Activated CD8-positive, alpha-beta T cell treated with anti-CD3 and anti-CD28 coated beads for 36 hours (primary cell): ENCODE data around the gene DCT. TPM values are rescaled to one million over a fixed set of nuclear protein-coding genes. Genes with fewer than 3 reads are reported as not detected.

ENCODE experiments used
- ATAC-seq: fragments of 200-7000 bp; cut with Tn5 transposase; one replicate; pipeline ENCODE4 v1.10.0; 2021; ENCODE audit warnings: mild to moderate bottlenecking, moderate library complexity
- CTCF ChIA-PET: fragments of 350-600 bp; sonication (Branson Sonifier 250); formaldehyde crosslinking; loops from one replicate; lab custom pipeline; 2021; ENCODE audit warnings: antibody characterized with exemption; lab: Charles Lee
- POLR2A ChIA-PET: fragments of 350-600 bp; sonication (Branson Sonifier 250); formaldehyde crosslinking; loops from one replicate; lab custom pipeline; 2021; ENCODE audit warnings: antibody characterized with exemption; lab: Charles Lee
- DNase-seq: peaks from one replicate; pipeline ENCODE4 v3.0.0-alpha.2; 2020
- H3K27ac Mint-ChIP-seq: one replicate; pipeline ENCODE4 v1.8.0; 2021; ENCODE audit warnings: mild to moderate bottlenecking, mixed read lengths
- H3K27me3 Mint-ChIP-seq: one replicate; pipeline ENCODE4 v1.8.0; 2021; ENCODE audit warnings: mixed read lengths
- H3K36me3 Mint-ChIP-seq: one replicate; pipeline ENCODE4 v1.8.0; 2021; ENCODE audit warnings: low read depth, mixed read lengths
- H3K4me1 Mint-ChIP-seq: one replicate; pipeline ENCODE4 v1.8.0; 2021; ENCODE audit warnings: low read depth, mixed read lengths
- H3K4me3 Mint-ChIP-seq: one replicate; pipeline ENCODE4 v1.8.0; 2021; ENCODE audit warnings: mild to moderate bottlenecking, moderate library complexity, mixed read lengths
- H3K9me3 Mint-ChIP-seq: one replicate; pipeline ENCODE4 v1.8.0; 2021; ENCODE audit warnings: mixed read lengths
- CTCF ChIP-seq: fragments of 200-600 bp; IDR thresholded peaks from one replicate; pipeline ENCODE4 v1.8.0; 2022; ENCODE audit warnings: antibody characterized with exemption, mild to moderate bottlenecking
- intact Hi-C: fragments of 100-400 bp; cut with micrococcal nuclease; formaldehyde crosslinking; loops from one replicate; pipeline ENCODE4 v1.10.0; 2022
- total RNA-seq, 2 experiments: library from RNA; stranded (reverse); gene quantifications; one replicate each; pipeline ENCODE4 v1.2.3, GENCODE V29; 2021

The DCT gene
- total RNA-seq, 2 experiments from 2014 or later, result 0.07 TPM; not detected in 1

DNA sequence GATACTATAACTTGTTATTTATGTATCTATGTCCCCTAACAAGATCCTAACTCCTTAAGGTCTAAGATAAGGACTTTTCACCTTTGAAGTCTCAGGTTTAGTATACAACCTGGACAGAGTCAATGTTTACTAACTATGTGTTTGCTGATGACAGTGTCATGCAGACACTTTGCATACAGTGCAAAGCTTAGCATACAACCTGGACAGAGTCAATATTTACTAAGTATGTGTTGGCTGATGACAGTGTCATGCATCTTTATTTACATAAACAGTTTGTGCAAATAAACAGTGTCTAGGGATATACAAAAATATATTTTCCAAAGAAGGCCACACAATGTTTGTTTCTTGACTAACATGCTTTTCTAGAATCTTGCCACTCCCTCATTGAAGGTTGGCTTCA, 34.7 kb downstream of the DCT start:
- intact Hi-C loops, result no loop called here
- H3K9me3 Mint-ChIP-seq, result no peaks in the 10 kb centered on the region
- no peaks in the 10 kb centered on the region for H3K4me1 Mint-ChIP-seq
- H3K4me3 Mint-ChIP-seq, result no peak overlapping the region
- no peaks in the 10 kb centered on the region for H3K27me3 Mint-ChIP-seq
- TF ChIP-seq CTCF, result no peak
- ATAC-seq (no peak), DNase-seq (no peak)
- no peak overlapping the region for H3K27ac Mint-ChIP-seq
- POLR2A ChIA-PET, result no interaction called here
- CTCF ChIA-PET, result no interaction called here
- H3K36me3 Mint-ChIP-seq, result no peaks in the 10 kb centered on the region

DNA sequence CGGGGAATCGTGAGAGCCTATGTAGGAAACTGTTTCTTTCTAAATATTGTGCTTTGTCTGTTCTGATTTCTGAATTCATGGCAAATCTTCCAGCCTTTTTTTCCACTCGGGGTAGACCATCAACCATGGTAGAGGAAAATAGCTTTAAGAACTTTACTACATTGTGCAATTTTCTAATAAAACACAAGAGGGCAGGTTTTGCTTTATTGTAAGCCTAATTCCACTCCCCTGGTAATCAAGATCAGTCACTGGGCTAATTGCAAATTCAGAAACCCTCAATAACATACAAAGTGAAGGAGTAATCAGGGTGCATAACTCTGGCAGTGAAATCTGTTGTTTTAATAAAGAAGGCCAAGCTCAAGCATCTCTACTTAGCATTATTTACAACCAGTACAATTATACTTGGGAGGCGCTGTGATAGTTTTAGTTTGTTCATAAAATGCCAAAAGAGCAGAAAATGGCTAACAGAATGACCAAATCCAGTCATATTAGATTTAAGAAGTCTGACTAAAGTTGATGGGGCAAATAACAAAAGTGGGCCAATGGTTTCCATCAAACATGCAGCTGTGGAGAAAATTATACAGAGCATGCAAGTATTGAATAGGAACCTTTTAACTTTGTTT, 43.8 kb downstream of the DCT start:
- POLR2A ChIA-PET, result no interaction called here

DNA sequence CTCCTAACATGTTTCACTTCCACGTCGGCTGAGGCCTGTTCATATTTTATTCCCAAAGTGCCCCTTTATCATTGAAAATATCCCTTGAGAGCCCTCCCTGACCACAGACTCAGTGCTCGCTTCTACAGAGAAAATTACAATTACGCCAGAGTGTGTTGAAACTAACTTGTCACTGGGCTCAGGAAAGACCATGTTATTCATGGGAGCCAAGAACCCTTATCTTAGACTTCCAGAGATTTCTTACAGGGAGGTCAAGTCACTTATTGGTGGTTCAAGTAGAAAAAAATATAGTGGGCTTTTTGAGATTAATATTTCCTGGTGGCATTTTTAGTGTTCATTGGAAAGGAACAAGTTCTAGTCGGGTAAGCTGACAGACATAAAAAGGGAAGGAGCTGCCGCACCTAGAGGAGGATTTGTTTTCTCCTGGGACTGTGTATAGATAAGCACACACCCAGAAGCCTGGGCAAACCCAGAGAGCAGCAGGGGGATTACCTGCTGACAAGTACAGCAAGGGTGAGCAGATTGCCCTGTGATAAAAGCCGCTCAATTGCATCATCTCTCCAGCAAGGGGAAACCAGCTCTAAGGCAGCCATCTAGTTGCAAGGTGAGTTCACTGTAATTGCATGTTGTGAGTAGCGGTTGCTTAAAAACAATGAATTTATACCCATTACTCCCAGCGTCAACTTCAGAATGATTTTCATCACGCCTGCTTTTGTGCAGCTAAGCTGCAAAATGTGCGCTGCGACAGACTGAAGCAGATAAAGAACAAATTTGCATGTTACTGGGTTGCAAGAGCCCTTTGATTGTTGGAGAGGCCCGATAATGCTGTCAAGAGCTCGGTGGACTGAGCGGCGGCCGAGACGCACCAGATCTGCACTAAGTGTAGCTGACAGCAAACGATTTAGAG, 46.2 kb downstream of the DCT start:
- no peak for TF ChIP-seq CTCF
- ChIA-PET CTCF (interaction anchor here (0.7 to 10.9 kb wide), 10 partner anchors 8 to 971 kb away, joined by 3 to 232 read pairs (median 10); no protein-coding TSS in a partner anchor), POLR2A (interaction anchor here (1.1 to 1.5 kb wide), 2 partner anchors 116 to 162 kb away, joined by 3 to 6 read pairs; partner anchors contain the start of gene TGDS)
- Mint-ChIP-seq H3K27me3 (no peaks in the 10 kb centered on the region), H3K9me3 (peaks cover 4% of the 10 kb centered on the region), H3K4me1 (peaks cover 33% of the 10 kb centered on the region), H3K27ac (peak overlapping the region; percentile 63), H3K4me3 (peak overlapping the region; percentile 10), H3K36me3 (peaks cover 4% of the 10 kb centered on the region)
- peak; percentile 64 for DNase-seq
- ATAC-seq, result peak; percentile 84
- intact Hi-C loops, result no loop called here

More for the DNA sequence above, 43.8 kb downstream of the DCT start:
- peak; percentile 74 for TF ChIP-seq CTCF
- DNase-seq (no peak), ATAC-seq (peak; percentile 66)
- CTCF ChIA-PET, result interaction anchor here (0.7 to 10.9 kb wide), 29 partner anchors 10 to 239 kb away, joined by 3 to 232 read pairs (median 5); partner anchors contain the start of genes GPR180 and TGDS
- H3K27me3 Mint-ChIP-seq, result no peaks in the 10 kb centered on the region
- H3K4me1 Mint-ChIP-seq, result peaks cover 33% of the 10 kb centered on the region
- no peak overlapping the region for H3K27ac Mint-ChIP-seq
- H3K36me3 Mint-ChIP-seq, result peaks cover 4% of the 10 kb centered on the region
- H3K9me3 Mint-ChIP-seq, result peaks cover 4% of the 10 kb centered on the region
- no peak overlapping the region for H3K4me3 Mint-ChIP-seq
- intact Hi-C loops, result loop anchor here (1.0 to 5.0 kb wide), 2 partner anchors 112 to 182 kb away; no protein-coding TSS in a partner anchor

DNA sequence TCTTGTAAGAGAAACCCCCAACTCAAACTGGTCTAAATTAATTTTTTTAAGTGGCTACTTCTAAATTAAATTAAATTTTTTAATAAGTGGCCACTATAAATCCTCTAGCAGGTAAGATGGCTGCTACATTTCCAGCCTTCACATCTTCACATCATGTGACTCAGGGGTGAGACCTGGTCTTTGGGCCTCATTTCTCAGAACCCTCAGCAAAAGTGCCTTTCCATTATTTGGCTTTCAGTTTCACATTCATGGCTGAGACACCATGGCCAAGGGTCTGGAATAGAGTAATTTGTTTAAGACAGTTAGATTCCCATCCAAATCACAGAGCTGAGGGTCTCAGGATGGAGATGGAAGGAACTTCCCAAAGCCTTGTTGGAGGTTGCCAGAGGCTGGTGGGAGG, 47.5 kb downstream of the DCT start:
- peak; percentile 54 for ATAC-seq
- Mint-ChIP-seq H3K4me3 (no peak overlapping the region), H3K9me3 (peaks cover 4% of the 10 kb centered on the region), H3K27ac (peak overlapping the region; percentile 70), H3K27me3 (no peaks in the 10 kb centered on the region), H3K36me3 (peaks cover 4% of the 10 kb centered on the region), H3K4me1 (peaks cover 33% of the 10 kb centered on the region)
- ChIA-PET POLR2A (interaction anchor here (1.2 to 1.5 kb wide), 2 partner anchors 14 to 117 kb away, joined by 4 to 6 read pairs; no protein-coding TSS in a partner anchor), CTCF (interaction anchor here (1.8 to 10.9 kb wide), 3 partner anchors 10 to 187 kb away, joined by 5 to 232 read pairs (median 44); no protein-coding TSS in a partner anchor)
- TF ChIP-seq CTCF, result no peak
- intact Hi-C loops, result no loop called here
- peak; percentile 46 for DNase-seq
